Astrocyte (in vitro differentiated cells and primary cell): ENCODE data around the gene LRPAP1. TPM values are rescaled to one million over a fixed set of nuclear protein-coding genes. Genes with fewer than 3 reads are reported as not detected.

Experiments
- DNase-seq: peaks from one replicate; pipeline ENCODE4 v3.0.0-alpha.2; 2010; ENCODE audit warnings: low read depth
- FAIRE-seq: peaks from 2 replicates; lab custom pipeline; 2011; peaks lifted over from hg19 to GRCh38; lab: Jason Lieb, UNC
- H2AFZ ChIP-seq: 2 replicates; pipeline ENCODE4 v1.6.0; 2012; ENCODE audit warnings: low read depth, low read length, inconsistent platforms
- H3K27ac ChIP-seq: 2 replicates; pipeline ENCODE4 v1.5.1; 2011; ENCODE audit warnings: low read depth, low read length, inconsistent platforms
- H3K27me3 ChIP-seq: 2 replicates; pipeline ENCODE4 v1.6.0; 2011; ENCODE audit warnings: low read length, inconsistent platforms; ENCODE audit not compliant: insufficient read depth
- H3K36me3 ChIP-seq: 2 replicates; pipeline ENCODE4 v1.5.1; 2011; ENCODE audit warnings: low read length, inconsistent platforms; ENCODE audit not compliant: insufficient read depth
- H3K4me1 ChIP-seq: 2 replicates; pipeline ENCODE4 v1.5.1; 2011; ENCODE audit warnings: low read length, inconsistent platforms; ENCODE audit not compliant: insufficient read depth
- H3K4me2 ChIP-seq: 2 replicates; pipeline ENCODE4 v1.6.0; 2012; ENCODE audit warnings: low read length, inconsistent platforms
- H3K4me3 ChIP-seq: 2 replicates; pipeline ENCODE4 v1.5.1; 2011; ENCODE audit warnings: low read depth, mild to moderate bottlenecking, low read length, inconsistent platforms; ENCODE audit not compliant: insufficient read depth
- H3K79me2 ChIP-seq: 2 replicates; pipeline ENCODE4 v1.6.0; 2012; ENCODE audit warnings: mild to moderate bottlenecking, low read length, inconsistent platforms; ENCODE audit not compliant: insufficient read depth
- H3K9ac ChIP-seq: 2 replicates; pipeline ENCODE4 v1.6.0; 2012; ENCODE audit warnings: mild to moderate bottlenecking, low read length, inconsistent platforms
- H3K9me3 ChIP-seq: 2 replicates; pipeline ENCODE4 v1.5.1; 2012; ENCODE audit warnings: low read depth, mild to moderate bottlenecking, low read length, inconsistent platforms; ENCODE audit not compliant: insufficient read depth
- H4K20me1 ChIP-seq: 2 replicates; pipeline ENCODE4 v1.6.0; 2012; ENCODE audit warnings: low read length, inconsistent platforms; ENCODE audit not compliant: insufficient read depth
- H3K27ac Mint-ChIP-seq: one replicate; pipeline ENCODE4 v1.8.0; 2021; ENCODE audit warnings: mild to moderate bottlenecking, mixed read lengths; ENCODE audit not compliant: unreplicated experiment
- H3K27me3 Mint-ChIP-seq: one replicate; pipeline ENCODE4 v1.8.0; 2021; ENCODE audit warnings: low read depth, mixed read lengths; ENCODE audit not compliant: unreplicated experiment
- H3K36me3 Mint-ChIP-seq: one replicate; pipeline ENCODE4 v1.8.0; 2021; ENCODE audit warnings: low read depth, mixed read lengths; ENCODE audit not compliant: unreplicated experiment
- H3K4me1 Mint-ChIP-seq: one replicate; pipeline ENCODE4 v1.8.0; 2021; ENCODE audit warnings: low read depth, mixed read lengths; ENCODE audit not compliant: unreplicated experiment
- H3K4me3 Mint-ChIP-seq: one replicate; pipeline ENCODE4 v1.8.0; 2021; ENCODE audit warnings: mild to moderate bottlenecking, moderate library complexity, mixed read lengths; ENCODE audit not compliant: unreplicated experiment
- H3K9me3 Mint-ChIP-seq: one replicate; pipeline ENCODE4 v1.8.0; 2021; ENCODE audit warnings: mild to moderate bottlenecking, mixed read lengths; ENCODE audit not compliant: unreplicated experiment
- CTCF ChIP-seq: IDR thresholded peaks from 2 replicates; pipeline ENCODE4 v1.5.1; 2011; ENCODE audit warnings: low read depth, mild to moderate bottlenecking, inconsistent platforms, low read length, moderate library complexity; ENCODE audit not compliant: insufficient read depth
- EZH2 ChIP-seq: IDR thresholded peaks from 2 replicates; pipeline ENCODE4 v1.6.1; 2012; ENCODE audit warnings: mild to moderate bottlenecking, low read length, inconsistent platforms; ENCODE audit not compliant: insufficient read depth
- total RNA-seq: library from RNA; stranded (reverse); gene quantifications from 2 replicates; pipeline ENCODE4 v1.2.1, GENCODE V29; 2021

The LRPAP1 gene
- total RNA-seq, 1 donor from 2014 or later = 191 TPM

GRCh38 chr4:3518511-3518880 lies 13.7 kb downstream of the LRPAP1 start:
- no peaks in the 10 kb centered on the region for H3K9me3 ChIP-seq
- no peak overlapping the region for H3K9ac ChIP-seq
- H3K4me3 ChIP-seq = no peak overlapping the region
- H3K27me3 ChIP-seq = no peaks in the 10 kb centered on the region
- Mint-ChIP-seq H3K4me1 (no peaks in the 10 kb centered on the region), H3K9me3 (no peaks in the 10 kb centered on the region), H3K27ac (no peak overlapping the region), H3K36me3 (peaks cover 20% of the 10 kb centered on the region), H3K4me3 (no peak overlapping the region), H3K27me3 (no peaks in the 10 kb centered on the region)
- H3K79me2 ChIP-seq = no peaks in the 10 kb centered on the region
- no peak overlapping the region for H3K27ac ChIP-seq
- TF ChIP-seq EZH2 = no peak
- TF ChIP-seq CTCF = no peak
- FAIRE-seq (no peak), DNase-seq (no peak)
- peaks cover 20% of the 10 kb centered on the region for H4K20me1 ChIP-seq
- H2AFZ ChIP-seq = no peak overlapping the region
- no peaks in the 10 kb centered on the region for H3K4me1 ChIP-seq
- no peak overlapping the region for H3K4me2 ChIP-seq
- H3K36me3 ChIP-seq = peaks cover 3% of the 10 kb centered on the region

DNA sequence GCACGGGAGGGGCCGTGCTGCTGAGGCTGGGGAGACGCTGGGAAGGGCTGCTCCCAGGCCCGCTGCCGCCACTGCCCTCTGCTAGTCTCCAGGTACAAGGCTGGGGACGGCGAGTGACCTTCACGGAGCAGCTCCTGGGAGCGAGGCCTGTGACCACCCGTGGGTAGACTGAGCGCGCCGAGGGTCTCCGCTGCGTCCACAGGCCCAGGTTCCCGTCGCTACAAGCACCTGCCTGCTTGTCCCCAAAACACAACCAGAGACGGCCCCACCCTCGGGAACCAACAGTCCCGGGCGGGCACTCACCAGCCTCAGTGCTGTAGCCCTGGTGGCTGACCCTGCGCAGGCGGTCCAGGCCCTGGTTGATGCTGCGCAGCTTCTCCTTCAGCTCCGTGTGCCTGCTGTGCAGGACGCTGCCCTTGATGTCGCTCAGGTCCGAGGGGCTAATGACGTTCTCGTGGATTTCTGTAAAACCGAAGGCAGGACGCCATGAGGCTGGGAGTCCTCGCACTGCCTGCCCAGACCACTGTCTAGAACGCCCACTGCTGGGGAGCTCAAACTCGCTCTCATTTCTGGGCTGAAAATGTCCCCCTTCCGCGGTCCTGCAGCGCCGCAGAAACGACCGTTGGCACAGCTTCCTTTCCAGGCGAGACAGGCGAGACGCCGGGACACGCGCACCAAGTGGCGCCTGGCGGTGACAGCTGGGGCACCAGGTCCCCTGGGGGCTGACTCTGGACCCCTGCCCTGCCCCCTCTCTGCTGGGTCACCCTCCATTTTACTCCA lies 14.3 kb downstream of the LRPAP1 start:
- Histone ChIP-seq H3K27ac (no peak overlapping the region), H3K4me1 (no peaks in the 10 kb centered on the region), H3K4me3 (no peak overlapping the region), H3K36me3 (peaks cover 3% of the 10 kb centered on the region), H3K27me3 (no peaks in the 10 kb centered on the region), H3K79me2 (no peaks in the 10 kb centered on the region), H3K9me3 (no peaks in the 10 kb centered on the region), H4K20me1 (peaks cover 20% of the 10 kb centered on the region), H3K9ac (no peak overlapping the region), H3K4me2 (no peak overlapping the region), H2AFZ (no peak overlapping the region)
- Mint-ChIP-seq H3K9me3 (no peaks in the 10 kb centered on the region), H3K36me3 (peaks cover 23% of the 10 kb centered on the region), H3K27me3 (no peaks in the 10 kb centered on the region), H3K4me1 (no peaks in the 10 kb centered on the region), H3K27ac (no peak overlapping the region), H3K4me3 (no peak overlapping the region)
- DNase-seq = no peak
- TF ChIP-seq EZH2 (no peak), CTCF (no peak)
- FAIRE-seq = no peak
